Activated CD8-positive, alpha-beta memory T cell treated with anti-CD3 and anti-CD28 coated beads, Interleukin-2, amount 50 U/mL, for 1 hour (primary cell): ENCODE results near the gene HSF4.

ENCODE experiments used
- DNase-seq: peaks from one replicate; pipeline ENCODE4 v3.0.0-alpha.2; 2020; ENCODE audit errors: extremely low read depth

HSF4 gene

DNA sequence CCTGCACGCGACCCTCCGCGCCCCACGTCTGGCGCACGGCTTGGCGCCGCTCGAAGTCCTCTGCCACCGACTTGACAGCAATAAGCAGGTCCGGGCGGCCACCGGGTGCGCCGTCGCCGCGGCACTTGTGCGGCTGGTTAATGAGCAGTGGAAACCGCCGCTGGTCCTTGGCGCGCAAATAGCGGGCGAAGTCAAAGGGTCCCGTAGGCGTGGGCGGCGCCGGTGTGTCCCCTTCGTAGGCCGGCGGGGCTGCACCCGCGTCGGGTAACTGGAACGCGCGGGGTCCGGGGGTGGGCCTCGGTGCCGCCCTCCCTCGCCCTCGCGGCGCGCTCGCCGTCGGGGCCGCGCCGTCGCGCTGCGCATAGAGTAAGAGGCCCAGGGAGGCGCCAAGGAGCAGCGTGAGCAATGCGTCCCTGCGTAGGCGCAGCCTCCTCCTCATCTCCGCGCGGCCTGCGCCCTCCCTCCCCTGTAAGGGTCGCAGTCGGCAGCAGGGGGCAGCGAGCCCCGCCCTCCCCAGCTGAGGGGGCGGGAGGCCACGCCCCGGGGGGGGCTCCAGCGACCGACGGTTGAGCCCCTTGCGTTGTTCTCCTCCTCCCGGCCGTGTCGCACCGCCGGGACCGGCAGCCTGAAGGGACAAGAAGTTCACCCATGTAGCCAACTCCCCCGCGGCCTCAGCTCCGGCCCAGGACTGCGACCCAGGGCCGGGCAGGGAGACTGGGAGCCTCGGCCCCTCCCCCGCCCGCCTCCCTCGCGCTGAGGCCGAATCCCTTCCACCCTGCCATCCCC, 14.3 kb upstream of the HSF4 start:
- DNase-seq, result no peak

DNA sequence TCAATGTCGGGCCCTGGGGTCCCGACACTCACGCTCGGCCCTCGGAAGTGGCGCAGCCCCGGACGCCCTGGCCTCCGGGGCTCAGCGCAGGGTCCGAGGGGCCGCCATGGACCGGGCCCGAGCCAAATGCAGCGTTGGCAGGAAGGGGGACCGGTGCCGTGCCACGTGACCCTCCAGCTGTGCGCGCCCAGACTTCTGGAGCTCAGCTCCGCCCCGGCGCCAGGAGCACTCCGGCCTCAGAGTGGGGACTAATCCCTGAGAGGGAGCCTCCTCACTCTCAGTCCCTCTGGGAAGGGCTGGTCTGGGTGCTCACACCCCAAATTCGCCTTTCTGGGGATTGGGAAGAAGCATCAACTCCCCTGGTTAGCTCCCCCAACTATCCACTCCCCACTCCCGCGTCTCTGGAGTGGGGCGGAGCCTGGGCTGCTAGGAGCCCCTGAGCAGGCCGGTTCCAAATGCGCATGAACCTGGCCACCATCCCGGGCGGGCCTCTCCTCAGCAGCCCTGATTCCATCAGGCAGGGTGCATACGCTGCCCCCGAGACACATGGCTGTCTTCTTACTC, 13.6 kb upstream of the HSF4 start, which contains the start of gene B3GNT9:
B3GNT9 (minus strand) TSS at position 166 of the 564 bp plus-strand sequence. CDS start 513 bp downstream, outside the sequence.
- DNase-seq, result no peak

DNA sequence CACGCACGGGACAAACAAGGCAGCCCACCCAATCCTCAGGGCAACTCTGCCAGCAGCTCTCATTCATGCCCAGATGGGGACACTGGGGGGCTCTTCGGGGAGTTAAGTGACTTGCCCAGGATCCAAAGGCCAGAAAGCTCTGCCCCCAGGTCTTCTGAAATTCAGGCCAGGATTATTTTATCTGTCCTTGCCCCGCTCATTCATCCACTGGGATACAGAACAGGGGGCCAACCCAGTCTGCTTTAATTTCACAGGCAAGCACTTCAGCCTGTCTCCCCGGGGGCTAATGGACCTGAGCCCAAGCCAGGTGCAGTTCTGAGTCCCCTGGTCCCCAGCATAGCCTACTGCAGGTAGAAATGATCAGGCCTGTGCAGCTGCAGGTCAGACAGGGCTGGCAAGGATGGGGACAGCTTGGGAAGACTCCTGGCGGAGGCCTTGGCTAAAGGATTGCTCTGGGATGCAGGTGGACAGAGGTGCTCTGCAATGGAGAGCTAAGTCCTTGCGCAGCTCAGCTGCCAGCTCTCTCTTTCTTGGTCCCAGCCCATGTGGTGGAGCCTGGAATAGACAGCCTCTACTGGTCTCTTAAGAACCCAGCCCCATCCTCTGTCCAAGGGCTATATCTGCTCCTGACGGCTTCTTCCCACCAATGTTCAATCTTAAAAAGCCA, 13.0 kb upstream of the HSF4 start:
- no peak for DNase-seq

DNA sequence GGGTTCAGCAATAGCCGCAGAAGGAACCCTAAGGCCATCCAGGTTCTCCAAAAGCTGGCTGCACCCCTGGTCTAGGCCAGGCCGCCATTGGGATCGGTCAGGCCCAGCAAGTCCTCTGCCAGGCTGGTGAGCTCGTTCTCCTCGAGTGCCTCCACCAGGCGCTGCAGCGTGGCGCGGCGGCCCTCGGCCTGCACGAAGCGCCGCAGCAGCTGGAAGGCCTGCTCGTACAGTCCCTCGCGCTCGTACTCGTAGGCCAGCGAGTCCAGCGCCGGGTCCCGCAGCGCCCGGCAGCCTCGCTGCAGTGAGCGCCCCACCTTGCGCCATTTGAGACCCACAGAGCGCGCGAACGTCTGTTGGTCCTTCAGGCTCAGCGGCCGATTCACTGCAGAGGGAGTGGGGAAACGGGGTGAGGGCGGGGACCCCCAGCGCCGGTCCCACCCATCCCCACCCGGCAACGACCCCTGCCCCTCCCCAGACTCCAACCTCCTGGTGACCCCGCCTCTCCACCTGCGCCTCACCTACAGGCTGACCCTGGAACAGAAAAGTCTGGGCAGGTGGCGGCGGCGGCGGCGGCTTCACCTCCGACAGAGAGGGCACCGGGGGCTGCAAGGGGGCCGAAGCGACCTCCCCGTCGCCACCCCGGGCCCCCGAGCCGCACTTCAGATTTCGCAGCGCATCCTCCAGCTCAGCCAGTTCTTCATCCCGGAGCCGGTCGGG, 9.8 kb upstream of the HSF4 start:
- no peak for DNase-seq

DNA sequence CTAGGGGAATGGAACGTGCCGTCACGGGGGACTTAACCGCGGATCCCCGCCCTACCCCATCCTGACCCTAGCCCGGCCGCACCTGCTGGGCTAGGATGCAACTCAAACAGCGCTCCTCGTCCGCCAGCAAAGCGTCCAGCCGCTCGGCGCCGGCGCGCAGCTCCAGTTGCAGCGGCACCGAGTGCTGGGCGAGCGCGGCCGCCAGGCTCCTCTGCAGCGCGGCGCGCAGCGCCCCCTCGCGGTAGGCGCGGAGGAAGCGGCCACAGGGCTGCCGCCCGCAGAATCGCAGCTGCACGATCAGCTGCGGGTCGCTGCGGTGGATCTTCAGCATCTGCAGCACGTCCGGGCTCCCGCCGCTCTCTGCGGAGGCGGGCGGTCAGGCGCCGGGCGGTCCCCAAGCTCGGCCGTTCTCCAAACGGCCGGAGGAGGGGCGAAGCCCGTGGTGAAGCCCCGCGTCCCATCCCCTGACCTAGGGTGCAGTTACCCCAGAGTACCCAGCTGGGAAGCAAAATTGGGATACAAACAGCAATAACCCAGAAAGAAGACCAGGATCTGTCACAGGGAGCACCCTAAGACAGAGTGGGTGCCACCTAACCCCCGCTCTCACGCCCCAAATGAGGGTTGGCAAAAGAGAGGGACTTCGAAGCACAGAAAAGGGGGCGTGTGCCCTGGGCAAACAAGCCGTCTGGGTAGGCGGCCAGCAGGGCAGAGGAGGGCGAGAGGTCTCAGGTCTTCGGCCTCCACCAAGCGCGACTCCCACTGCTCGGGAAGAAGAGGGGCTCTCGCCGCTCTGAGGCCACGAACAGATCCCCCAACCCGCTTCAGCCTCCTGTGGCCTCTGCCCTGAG, 9.0 kb upstream of the HSF4 start:
- no peak for DNase-seq

DNA sequence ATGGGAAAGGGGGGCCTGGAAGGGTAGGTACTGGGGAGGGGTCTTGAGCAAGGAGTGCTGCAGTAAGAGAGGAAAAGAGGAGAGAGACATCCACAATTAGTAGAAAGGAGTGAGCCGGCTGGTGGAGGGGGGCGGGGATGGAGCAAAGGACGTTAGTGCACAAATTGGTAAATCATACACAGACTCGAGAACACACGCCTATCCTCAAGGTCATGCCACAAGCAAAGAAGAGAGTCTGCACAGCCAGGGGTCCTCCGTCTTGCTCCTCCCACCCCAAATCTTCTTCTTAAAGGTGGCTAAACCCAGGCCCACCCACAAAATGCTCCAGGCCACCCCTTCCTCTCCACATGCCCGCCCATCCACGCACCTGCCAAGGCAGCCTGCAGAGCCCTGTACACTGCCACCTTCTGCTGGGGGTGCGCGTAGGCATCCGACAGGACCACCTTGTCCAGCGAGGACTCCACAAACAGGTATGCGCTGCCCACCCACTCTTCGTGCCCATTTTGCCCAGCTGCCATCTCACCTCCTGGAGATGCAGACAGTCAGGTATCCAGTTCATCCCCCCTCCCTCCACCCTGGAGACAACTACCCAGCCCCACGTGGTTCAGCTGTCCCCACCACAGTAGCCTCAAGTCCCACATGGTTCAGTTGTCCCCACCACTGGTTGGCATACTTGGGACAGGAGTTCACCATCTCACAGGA, 8.3 kb upstream of the HSF4 start:
- DNase-seq, result no peak

DNA sequence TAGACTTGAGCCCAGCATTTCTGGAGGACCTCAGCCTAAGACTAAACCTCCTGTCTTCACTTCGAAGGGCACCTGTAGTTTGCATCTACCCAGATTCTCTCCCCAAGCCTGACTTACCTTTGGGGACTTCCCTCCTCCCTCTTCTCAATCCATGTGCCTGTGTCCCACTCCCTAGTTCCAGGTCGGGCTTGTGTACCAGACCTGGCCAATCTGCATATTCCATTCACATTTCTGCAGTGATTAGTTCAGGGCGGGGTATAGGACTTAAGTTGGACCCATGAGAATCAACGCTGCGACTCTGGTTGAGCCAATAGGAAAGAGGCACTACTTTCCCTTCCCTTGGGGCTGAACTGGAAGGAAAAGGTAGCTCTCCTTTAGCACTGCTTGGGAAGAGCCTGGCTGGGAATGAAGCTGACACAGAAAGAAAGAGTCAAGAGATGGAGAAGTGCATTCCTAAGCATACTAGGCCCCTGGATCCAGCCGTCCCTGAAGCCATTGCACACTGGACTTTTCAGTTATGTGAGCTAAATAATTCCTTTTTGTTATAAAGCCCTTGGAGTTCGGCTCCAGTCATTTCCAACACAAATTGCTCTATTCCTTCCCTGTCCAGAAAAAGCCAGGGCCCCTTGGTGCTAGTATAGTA, 7.3 kb upstream of the HSF4 start:
- DNase-seq, result no peak

DNA sequence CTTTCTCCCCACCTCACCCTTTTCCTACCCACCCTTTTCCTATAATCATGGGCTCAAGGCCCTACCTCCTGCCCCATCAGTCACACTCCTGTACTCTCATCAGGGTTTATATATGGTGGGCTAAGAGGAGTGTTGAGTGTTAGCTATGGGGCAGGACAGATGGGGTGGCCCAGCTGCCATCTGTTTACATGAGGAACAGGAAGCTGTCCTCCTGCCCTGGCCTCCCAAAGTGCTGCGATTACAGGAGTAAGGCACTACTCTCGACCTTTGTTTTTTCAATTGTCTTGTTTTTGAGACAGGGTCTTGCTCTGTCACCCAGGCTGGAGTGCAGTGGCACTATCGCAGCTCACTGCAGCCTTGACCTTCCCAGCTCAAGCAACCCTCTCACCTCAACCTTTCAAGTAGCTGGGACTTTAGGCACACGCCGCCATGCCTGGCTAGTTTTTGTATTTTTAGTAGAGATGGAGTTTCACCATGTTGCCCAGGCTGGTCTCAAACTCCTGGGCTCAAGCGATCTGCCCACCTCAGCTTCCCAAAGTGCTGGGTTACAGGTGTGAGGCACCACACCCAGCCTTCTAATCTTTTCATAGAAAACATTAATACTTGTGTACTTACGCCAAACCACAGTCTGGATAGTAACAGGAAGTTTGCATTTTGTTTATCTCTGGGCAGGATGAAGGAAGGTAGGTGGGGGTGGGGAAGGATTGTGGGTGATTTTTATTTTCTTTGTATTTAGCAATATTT, 6.5 kb upstream of the HSF4 start:
- no peak for DNase-seq

DNA sequence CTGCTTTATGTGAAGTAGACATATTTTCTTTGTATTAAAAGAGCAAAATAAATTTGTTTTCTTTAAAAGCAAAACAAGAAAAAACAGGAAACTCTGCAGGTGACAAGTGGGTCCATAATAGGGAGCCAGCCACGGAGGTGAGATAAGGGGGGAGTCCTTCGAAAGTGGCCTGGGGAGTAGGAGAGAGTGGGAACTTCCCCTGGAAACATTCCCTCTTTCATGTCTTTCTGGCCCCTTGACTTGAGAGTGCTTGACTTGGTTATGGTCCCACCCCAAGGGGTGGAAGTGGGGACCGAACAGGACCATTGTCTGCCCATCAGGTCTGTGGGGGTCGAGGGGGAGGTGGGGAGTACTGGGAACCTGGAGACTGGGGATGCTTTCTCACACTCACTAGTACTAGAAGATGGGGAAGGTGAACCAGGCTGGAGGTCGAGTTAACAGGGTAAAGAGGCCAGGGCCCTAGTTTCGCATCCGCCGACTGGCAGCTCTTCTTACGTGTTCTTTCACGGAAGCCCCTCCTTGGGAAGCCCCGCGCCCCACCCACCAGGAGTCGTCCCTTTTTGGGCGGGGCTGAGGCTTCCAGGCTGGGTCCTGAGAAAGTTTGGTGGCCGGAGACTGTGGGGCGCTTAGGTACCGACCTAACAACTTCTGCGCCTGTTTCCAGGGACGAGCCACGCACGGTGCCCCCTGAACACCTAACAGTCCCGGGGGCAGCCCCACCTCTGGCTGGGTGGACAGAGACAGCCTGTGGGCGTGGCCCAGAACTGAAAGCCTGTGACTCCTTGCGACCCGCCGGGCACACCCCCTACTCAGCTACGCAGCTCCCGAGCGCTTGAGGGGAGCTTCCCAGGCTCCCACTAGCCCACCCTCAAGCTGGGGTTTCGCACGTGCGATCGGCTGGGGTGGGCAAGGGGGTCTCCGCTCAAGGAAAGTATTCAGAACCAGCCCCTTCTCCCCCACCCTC, 5.6 kb upstream of the HSF4 start:
- no peak for DNase-seq

DNA sequence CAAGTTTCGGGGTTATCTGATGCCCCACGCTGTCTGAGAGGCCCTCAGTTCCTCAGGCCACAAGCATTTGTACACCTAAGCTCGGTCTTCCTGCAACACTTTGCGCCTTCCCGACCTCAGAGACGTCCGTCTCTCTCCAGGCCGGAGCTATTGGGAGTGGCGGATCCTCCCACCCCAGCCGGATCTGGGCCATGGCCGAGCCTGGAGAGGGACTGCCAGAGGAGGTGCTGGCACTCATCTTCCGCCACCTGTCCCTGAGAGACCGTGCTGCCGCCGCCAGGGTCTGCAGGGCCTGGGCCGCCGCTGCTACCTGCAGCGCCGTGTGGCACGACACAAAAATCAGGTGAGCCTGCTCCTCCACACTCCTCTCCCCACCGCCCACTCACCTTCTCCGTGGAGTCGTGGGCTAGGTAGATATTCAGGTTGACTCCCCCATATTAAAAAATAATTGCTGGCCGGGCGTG, 2.9 kb upstream of the HSF4 start:
- no peak for DNase-seq

DNA sequence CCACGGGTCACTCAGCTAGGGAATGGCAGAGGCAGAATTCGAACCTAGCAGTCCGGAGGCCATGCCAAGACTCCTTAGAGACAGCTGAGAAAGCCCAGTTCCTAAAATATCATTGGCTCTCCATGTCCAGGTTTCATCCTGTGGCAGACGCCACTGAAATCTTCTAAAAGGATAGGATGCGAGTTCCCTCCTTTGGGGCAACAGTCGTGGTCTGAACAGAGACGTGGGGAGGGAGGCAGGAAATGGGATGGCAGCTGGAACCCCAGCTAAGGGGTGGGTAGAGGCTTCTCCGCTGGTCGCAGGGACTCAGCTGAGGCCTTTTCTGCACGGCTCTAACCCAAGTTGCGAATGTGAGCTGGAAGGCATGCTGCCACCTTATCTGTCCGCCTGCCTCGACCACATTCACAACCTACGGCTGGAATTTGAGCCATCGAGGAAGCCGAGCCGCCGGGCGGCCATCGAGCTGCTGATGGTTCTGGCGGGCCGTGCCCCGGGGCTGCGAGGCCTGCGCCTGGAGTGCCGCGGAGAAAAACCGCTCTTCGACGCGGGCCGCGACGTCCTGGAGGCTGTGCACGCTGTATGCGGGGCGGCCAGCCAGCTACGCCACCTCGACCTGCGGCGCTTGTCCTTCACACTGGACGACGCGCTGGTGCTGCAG, 1.9 kb upstream of the HSF4 start:
- no peak for DNase-seq

DNA sequence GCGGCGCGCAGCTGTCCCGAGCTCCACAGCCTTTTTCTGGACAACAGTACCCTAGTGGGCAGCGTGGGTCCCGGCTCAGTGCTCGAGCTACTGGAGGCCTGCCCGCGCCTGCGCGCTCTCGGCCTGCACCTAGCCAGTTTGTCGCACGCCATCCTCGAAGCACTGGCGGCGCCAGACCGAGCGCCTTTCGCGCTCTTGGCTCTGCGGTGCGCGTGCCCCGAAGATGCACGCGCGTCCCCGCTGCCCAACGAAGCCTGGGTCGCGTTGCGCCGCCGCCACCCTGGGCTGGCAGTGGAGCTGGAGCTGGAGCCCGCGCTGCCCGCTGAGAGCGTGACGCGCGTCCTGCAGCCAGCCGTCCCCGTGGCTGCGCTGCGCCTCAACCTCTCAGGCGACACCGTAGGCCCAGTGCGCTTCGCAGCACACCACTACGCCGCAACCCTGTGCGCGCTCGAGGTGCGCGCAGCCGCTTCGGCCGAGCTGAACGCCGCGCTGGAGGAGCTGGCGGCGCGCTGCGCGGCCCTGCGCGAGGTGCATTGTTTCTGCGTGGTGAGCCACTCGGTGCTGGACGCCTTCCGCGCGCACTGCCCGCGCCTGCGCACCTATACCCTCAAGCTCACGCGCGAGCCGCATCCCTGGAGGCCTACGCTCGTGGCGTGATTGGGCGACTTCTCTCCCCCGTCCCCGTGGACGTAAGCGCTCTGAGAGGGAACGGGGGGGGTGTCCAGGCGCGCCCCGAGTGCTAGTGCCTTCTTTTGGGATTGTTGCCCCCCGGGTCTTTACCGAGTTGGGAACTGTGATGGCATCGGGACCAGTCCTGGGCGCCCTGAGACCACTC, 1.2 kb upstream of the HSF4 start:
- DNase-seq, result no peak

DNA sequence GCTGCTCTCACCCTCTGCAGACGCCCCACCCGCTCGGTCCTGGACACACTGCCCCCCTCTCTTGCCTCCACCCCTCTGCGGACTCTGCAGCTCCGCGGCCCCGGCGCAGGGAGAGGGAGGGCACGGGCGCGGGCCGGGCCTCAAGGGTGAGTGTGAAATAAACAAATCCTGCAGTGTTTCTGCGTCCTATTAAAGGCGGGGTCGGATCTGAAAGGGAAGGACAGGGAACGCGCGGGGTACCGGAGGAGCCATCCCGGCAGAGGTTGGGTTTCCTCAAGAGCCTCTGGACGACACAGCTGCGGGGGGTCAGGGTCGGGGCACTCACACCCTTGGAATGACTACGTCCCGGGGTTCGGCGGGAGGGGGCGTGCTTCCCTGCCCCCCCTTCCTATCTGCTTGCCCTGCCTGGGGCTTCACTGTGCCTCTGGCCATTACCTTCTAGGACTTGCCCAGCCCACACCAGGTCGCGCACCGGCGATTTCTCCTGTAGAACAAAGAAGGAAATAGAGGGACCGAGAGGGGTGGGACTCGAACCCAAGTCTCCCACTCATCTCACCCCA, 466 bp upstream of the HSF4 start:
- no peak for DNase-seq

DNA sequence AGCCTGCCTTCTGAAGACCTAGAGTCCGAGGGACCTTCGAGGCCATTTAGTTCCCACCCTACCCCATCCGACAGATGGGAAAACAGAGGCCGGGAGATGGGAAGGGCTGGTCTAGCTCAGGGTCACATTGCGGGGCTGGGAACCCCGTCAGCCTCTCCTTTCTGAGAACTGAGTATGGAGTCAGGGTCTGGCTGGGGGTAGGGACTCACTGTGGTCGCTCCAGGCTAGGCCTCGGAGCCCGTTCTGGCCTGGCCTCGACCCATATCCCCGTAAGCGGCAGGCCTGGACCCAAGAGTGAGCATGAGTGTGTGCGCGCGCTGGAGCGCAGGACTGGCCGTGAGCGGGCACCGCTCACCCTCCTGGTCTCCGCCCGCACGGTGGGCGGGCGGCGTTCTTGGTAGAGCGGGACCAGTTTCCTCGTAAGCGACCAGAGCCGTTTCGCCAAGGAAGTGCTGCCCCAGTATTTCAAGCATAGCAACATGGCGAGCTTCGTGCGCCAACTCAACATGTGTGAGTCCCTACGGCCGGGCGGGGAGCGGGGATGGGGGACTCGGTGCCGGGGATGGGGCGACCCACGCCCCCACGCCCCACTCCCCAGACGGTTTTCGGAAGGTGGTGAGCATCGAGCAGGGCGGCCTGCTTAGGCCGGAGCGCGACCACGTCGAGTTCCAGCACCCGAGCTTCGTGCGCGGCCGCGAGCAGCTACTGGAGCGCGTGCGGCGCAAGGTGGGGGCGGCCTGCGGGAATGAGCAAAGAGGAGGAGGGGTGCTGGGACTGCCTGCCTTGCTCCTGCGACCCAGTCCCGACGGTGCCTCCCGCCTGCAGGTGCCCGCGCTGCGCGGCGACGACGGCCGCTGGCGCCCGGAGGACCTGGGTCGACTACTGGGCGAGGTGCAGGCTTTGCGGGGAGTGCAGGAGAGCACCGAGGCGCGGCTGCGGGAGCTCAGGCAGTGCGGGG, 855 bp downstream of the HSF4 start:
- DNase-seq, result no peak

DNA sequence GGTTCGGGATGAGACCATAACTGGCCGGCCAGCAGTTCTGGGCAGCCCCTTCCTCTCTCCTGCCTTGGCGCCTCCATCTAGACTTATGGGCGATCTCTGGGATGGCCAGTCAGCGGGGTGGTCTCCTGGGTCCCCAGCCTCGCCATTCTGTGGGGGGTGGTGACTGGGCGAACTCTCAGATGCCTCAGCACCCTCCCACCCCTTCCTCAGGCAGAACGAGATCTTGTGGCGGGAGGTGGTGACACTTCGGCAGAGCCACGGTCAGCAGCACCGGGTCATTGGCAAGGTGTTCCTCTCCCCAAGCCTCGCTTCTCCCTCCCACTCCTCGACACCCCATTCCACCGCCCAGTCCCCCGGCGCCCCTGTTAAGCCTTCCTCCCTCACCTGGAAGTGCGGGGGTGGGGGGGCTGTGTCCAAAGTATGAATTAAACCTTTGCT, 1.6 kb downstream of the HSF4 start:
- DNase-seq, result no peak
